Measurements from ENCODE around the gene CASD1. TPM values are rescaled to one million over a fixed set of nuclear protein-coding genes. Genes with fewer than 3 reads are reported as not detected.

CASD1 gene
- total and polyA plus RNA-seq, 2 experiments from 2014 or later = 5.9 to 11.1 TPM

DNA sequence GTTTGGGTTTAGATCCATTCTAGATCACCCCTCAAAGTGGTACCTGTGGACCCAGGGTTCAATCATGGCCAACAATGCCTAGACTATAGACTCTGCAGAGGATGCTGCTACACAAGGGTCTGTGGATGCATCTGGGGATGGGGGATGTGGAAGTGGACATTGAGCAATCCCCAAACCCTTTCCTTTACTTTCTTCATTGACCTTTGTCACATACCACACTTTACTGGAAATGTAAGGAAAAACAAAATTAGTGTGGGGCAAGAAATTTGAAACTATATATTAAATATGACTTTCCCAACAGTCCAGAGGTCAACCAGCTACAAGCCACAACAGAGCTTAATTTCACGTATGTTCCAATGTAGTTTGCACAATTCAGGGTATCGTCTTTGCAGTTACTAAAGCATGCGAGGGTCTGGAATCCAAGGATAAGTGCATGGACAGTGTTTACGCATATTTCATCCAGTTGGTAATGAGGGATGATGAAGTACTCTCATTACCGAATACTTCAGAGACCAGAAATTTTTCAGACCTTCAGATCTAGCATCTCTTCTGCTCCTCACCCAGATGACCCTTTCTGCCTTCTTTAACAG lies 33.3 kb upstream of the CASD1 start:
- no peaks in the 10 kb centered on the region for H4K20me1 ChIP-seq (ENCODE audit: insufficient read depth)
- no peaks in the 10 kb centered on the region for H3K36me3 ChIP-seq (ENCODE audit: low read depth)
- no peaks in the 10 kb centered on the region for H3F3A ChIP-seq (ENCODE audit: insufficient read depth)
- no peaks in the 10 kb centered on the region for H3K79me2 ChIP-seq (ENCODE audit: insufficient read depth)
- no peak overlapping the region for H3K27ac ChIP-seq
- WGBS, 2 experiments (ENCODE audit: low coverage in 1 of 2, low lambda C conversion rate in 2 of 2, missing lambda C conversion rate in 2 of 2) = 56 to 66% methylated on average over 5 of the region's 5 CpGs
- no peak for DNase-seq
- no peak overlapping the region for H3K4me2 ChIP-seq (ENCODE audit: unreplicated experiment)
- in situ Hi-C loops (cut with MboI) = no loop called here
- H3K9ac ChIP-seq = no peak overlapping the region
- peaks cover 3% of the 10 kb centered on the region for H3K9me3 ChIP-seq (ENCODE audit: low read depth)
- no peaks in the 10 kb centered on the region for H3K9me2 ChIP-seq (ENCODE audit: insufficient read depth)
- H3K27me3 ChIP-seq (replicated peaks; ENCODE audit: insufficient read depth) = peaks cover 37% of the 10 kb centered on the region
- no peak overlapping the region for H3K4me3 ChIP-seq
- H2AFZ ChIP-seq = no peak overlapping the region
- TF ChIP-seq EZH2 (IDR thresholded peaks at IDR 0.05; ENCODE audit: insufficient read depth, poor library complexity, severe bottlenecking) = no peak
- H3K4me1 ChIP-seq (ENCODE audit: insufficient read depth) = no peaks in the 10 kb centered on the region

DNA sequence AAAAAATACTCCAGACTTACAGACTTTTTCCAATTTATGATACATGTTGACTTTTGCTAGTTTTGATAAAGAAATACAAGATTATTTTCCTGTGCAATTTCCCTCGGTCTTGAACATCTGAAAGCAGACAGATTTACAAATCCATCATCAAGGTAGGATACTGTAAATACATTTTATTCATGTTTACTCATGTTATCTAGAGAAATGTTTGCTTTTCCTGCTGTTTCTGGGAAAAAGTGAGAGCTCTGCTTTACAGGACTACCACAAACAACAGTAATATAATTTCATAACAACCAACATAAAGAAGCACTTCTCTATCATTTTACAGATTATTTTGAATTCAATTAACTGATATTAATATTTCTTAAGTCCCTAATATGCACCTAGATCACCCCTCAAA lies 31.7 kb upstream of the CASD1 start:
- in situ Hi-C loops (cut with MboI) = no loop called here
- Histone ChIP-seq H4K20me1 (ENCODE audit: insufficient read depth) (no peaks in the 10 kb centered on the region), H3K4me2 (ENCODE audit: unreplicated experiment) (no peak overlapping the region), H3K27me3 (replicated peaks; ENCODE audit: insufficient read depth) (peaks cover 37% of the 10 kb centered on the region), H3K9ac (no peak overlapping the region), H3K79me2 (ENCODE audit: insufficient read depth) (no peaks in the 10 kb centered on the region), H3F3A (ENCODE audit: insufficient read depth) (no peaks in the 10 kb centered on the region), H3K4me3 (no peak overlapping the region), H2AFZ (no peak overlapping the region), H3K9me2 (ENCODE audit: insufficient read depth) (no peaks in the 10 kb centered on the region), H3K27ac (no peak overlapping the region), H3K36me3 (ENCODE audit: low read depth) (no peaks in the 10 kb centered on the region), H3K9me3 (ENCODE audit: low read depth) (no peaks in the 10 kb centered on the region), H3K4me1 (ENCODE audit: insufficient read depth) (no peaks in the 10 kb centered on the region)
- WGBS, 2 experiments (ENCODE audit: low coverage in 1 of 2, low lambda C conversion rate in 2 of 2, missing lambda C conversion rate in 2 of 2) = 25 to 44% methylated on average over 1 of the region's 1 CpG
- no peak for DNase-seq
- TF ChIP-seq EZH2phosphoT487 (IDR thresholded peaks at IDR 0.05; ENCODE audit: insufficient read depth, low read depth) (no peak), EZH2 (IDR thresholded peaks at IDR 0.05; ENCODE audit: insufficient read depth, poor library complexity, severe bottlenecking) (no peak)

DNA sequence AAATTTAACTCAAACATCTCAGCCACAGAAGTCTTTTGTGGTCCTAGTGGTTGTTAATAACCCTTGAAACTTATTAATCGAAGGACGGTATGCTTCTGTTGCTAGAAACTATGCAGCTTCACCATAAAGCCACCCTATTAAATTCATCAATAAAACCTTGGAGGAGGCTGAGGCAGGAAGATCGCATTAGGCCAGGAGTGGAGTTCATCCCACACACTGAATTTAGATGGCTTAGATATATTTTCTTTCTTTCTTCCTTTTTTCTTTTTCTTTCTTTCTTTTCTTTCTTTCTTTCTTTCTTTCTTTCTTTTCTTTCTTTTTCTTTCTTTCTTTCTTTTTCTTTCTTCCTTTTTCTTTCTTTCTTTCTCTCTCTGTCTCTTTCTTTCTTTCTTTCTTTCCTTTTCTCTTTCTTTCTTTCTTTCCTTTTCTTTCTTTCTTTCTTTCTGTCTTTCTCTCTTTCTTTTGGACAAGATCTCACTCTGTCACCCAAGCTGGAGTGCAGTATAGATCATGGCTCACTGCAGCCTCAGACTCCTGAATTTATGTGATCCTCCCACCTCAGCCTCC lies 30.9 kb upstream of the CASD1 start:
- in situ Hi-C loops (cut with MboI) = no loop called here
- Histone ChIP-seq H2AFZ (no peak overlapping the region), H3K9me3 (ENCODE audit: low read depth) (no peaks in the 10 kb centered on the region), H3K79me2 (ENCODE audit: insufficient read depth) (no peaks in the 10 kb centered on the region), H3K36me3 (ENCODE audit: low read depth) (no peaks in the 10 kb centered on the region), H3K27me3 (replicated peaks; ENCODE audit: insufficient read depth) (peaks cover 37% of the 10 kb centered on the region), H3K4me2 (ENCODE audit: unreplicated experiment) (no peak overlapping the region), H3K27ac (no peak overlapping the region), H3K4me3 (no peak overlapping the region), H3K9me2 (ENCODE audit: insufficient read depth) (no peaks in the 10 kb centered on the region), H3K9ac (no peak overlapping the region), H3F3A (ENCODE audit: insufficient read depth) (no peaks in the 10 kb centered on the region), H4K20me1 (ENCODE audit: insufficient read depth) (no peaks in the 10 kb centered on the region), H3K4me1 (ENCODE audit: insufficient read depth) (no peaks in the 10 kb centered on the region)
- WGBS, 2 experiments (ENCODE audit: low coverage in 1 of 2, low lambda C conversion rate in 2 of 2, missing lambda C conversion rate in 2 of 2) = 27 to 36% methylated on average over 3 of the region's 3 CpGs
- no peak for DNase-seq
- TF ChIP-seq EZH2phosphoT487 (IDR thresholded peaks at IDR 0.05; ENCODE audit: insufficient read depth, low read depth) = no peak
- TF ChIP-seq EZH2 (IDR thresholded peaks at IDR 0.05; ENCODE audit: insufficient read depth, poor library complexity, severe bottlenecking) = no peak

DNA sequence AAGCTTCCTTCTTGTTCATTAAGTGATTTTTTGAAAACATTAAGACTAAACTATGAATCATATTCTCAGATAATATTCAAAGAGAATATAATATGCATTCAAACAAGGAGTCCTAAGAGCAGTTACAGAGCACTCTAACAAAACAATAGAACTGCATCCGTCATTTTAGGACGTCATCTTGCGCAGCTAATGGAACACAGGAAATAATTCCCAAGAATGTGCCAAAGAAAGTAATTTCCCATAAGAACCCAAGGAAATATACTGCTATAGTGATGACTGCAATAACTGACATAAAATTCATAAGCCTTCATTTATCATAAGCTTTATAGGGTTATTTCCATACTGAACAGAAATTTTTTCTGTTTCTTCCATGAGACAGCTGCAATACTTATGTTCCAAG lies 28.3 kb upstream of the CASD1 start:
- H2AFZ ChIP-seq = no peak overlapping the region
- H3K27me3 ChIP-seq (replicated peaks; ENCODE audit: insufficient read depth) = peaks cover 26% of the 10 kb centered on the region; the same call in 1 of the 2 replicates
- H4K20me1 ChIP-seq (ENCODE audit: insufficient read depth) = no peaks in the 10 kb centered on the region
- no peaks in the 10 kb centered on the region for H3K9me2 ChIP-seq (ENCODE audit: insufficient read depth)
- H3F3A ChIP-seq (ENCODE audit: insufficient read depth) = no peaks in the 10 kb centered on the region
- in situ Hi-C loops (cut with MboI) = no loop called here
- no peak for TF ChIP-seq EZH2 (IDR thresholded peaks at IDR 0.05; ENCODE audit: insufficient read depth, poor library complexity, severe bottlenecking)
- TF ChIP-seq EZH2phosphoT487 (IDR thresholded peaks at IDR 0.05; ENCODE audit: insufficient read depth, low read depth) = no peak
- H3K79me2 ChIP-seq (ENCODE audit: insufficient read depth) = no peaks in the 10 kb centered on the region
- H3K9me3 ChIP-seq (ENCODE audit: low read depth) = no peaks in the 10 kb centered on the region
- no peak for DNase-seq
- no peak overlapping the region for H3K27ac ChIP-seq
- no peak overlapping the region for H3K9ac ChIP-seq
- no peak overlapping the region for H3K4me3 ChIP-seq
- no peaks in the 10 kb centered on the region for H3K36me3 ChIP-seq (ENCODE audit: low read depth)
- 76 to 77% methylated on average over 3 of the region's 3 CpGs for WGBS, 2 experiments (ENCODE audit: low coverage in 1 of 2, low lambda C conversion rate in 2 of 2, missing lambda C conversion rate in 2 of 2)
- H3K4me1 ChIP-seq (ENCODE audit: insufficient read depth) = no peaks in the 10 kb centered on the region
- no peak overlapping the region for H3K4me2 ChIP-seq (ENCODE audit: unreplicated experiment)
